Rectal smooth muscle tissue (tissue), 1 donor: ENCODE data around the gene SLC27A4.

Experiments
- H3K27ac ChIP-seq: one replicate; pipeline ENCODE4 v1.7.0; 2013; ENCODE audit warnings: low read depth, low read length, inconsistent platforms
- H3K27me3 ChIP-seq: one replicate; pipeline ENCODE4 v1.7.0; 2013; ENCODE audit warnings: low read length; ENCODE audit not compliant: control insufficient read depth, insufficient read depth
- H3K36me3 ChIP-seq: one replicate; pipeline ENCODE4 v1.7.0; 2013; ENCODE audit warnings: low read length; ENCODE audit not compliant: control insufficient read depth, insufficient read depth
- H3K4me1 ChIP-seq: one replicate; pipeline ENCODE4 v1.7.0; 2013; ENCODE audit warnings: low read length; ENCODE audit not compliant: control insufficient read depth, insufficient read depth
- H3K4me3 ChIP-seq: one replicate; pipeline ENCODE4 v1.7.0; 2013; ENCODE audit warnings: low read length
- H3K9ac ChIP-seq: one replicate; pipeline ENCODE4 v1.7.0; 2013; ENCODE audit warnings: low read length

The SLC27A4 gene

DNA sequence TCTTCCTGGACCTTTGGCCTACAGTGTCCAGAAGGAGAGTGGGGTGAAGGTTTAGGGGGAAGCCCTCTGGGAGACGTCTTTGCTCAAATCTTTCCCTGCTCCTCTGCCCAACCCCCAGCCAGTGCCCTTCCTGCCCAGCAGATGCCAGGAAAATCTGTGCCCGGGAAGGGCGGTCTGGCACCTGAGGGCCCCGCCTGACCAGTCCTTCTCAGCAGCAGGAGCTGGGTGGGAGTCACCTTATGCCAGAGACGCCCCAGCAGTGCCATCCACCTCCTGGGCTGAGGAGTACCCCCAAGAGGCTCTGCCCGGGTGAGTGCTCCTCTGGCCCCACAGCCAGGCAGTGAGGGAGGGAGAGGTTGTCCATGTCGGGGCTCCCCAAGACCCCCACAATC is 65.4 kb downstream of the SLC27A4 start:
- Histone ChIP-seq H3K27me3 (peaks cover 3% of the 10 kb centered on the region), H3K9ac (no peak overlapping the region), H3K27ac (no peak overlapping the region), H3K4me3 (no peak overlapping the region), H3K36me3 (no peaks in the 10 kb centered on the region), H3K4me1 (no peaks in the 10 kb centered on the region)

DNA sequence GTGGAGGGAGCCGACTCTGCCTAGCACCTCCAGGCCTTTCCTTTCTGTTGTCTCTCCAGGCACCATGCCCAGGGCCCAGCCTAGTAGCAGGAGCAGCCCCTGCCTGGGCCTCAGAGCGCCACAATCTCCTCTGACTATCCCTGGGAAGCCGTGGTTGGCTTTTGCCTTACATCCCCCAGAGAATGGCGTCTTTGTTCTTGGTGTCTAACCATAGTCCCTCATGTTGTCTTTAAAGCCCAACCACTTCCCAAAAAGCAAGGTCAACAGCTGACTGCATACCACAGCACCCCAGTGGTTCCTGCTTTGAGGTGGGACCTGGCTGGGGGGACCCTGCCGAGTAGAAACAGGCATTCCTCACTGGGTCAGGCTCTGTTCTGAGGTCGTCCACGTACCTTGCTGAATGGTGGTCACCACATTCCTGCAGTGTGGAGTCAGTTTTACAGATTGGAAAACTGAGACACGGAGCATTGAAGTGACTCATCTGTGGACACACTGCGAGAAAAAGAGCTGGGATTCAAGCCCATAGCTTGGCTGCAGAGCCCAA is 66.6 kb downstream of the SLC27A4 start:
- Histone ChIP-seq H3K9ac (no peak overlapping the region), H3K4me3 (no peak overlapping the region), H3K27me3 (peaks cover 3% of the 10 kb centered on the region), H3K36me3 (no peaks in the 10 kb centered on the region), H3K27ac (no peak overlapping the region), H3K4me1 (no peaks in the 10 kb centered on the region)

DNA sequence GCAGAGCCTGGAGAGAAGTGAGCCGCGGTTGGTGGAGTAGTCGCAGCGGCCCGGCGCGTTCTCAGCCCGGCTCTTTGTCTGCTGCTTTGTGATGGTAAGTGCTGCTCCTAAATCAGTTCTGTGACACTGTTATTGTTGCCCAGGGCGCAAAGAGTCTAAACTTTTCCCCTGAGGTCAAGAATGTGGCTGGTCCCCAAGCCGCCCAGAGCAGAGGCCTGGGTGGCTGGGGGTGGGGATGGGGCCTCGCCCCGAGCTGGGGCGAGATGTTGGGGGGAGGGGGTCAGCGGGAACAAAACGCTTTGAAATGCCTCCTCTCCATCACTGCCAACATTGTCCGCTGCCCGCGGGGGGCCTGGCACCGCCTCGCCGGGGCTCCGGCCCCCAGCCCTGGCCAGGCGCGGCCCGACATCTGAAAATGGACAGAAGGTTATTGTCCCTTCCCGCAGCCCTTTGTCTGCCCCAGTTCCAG is 68.7 kb downstream of the SLC27A4 start:
- no peak overlapping the region for H3K9ac ChIP-seq
- no peak overlapping the region for H3K27ac ChIP-seq
- H3K4me3 ChIP-seq, result no peak overlapping the region
- peaks cover 3% of the 10 kb centered on the region for H3K27me3 ChIP-seq
- no peaks in the 10 kb centered on the region for H3K36me3 ChIP-seq
- no peaks in the 10 kb centered on the region for H3K4me1 ChIP-seq

DNA sequence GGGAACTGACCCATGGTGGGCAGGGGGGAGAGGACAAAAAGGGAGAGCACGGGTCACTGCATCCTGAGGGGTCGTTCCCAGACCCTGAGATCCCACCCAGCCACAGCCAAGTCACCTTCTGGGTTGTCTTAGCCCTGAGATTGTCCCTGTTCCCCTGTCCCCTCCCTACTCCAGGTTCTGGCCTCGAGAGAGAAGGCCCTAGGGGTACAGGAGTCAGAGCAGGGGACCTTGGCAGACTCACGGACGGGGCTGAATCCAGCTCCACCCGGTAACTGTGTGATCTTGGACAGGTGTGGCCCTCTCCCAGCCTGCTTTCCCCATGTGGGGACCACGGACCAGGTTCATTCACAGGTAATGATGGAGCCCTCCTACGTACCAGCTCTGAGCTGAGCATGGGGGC is 69.1 kb downstream of the SLC27A4 start:
- H3K36me3 ChIP-seq, result no peaks in the 10 kb centered on the region
- no peak overlapping the region for H3K27ac ChIP-seq
- H3K9ac ChIP-seq, result no peak overlapping the region
- no peak overlapping the region for H3K4me3 ChIP-seq
- H3K27me3 ChIP-seq, result peaks cover 3% of the 10 kb centered on the region
- H3K4me1 ChIP-seq, result no peaks in the 10 kb centered on the region

DNA sequence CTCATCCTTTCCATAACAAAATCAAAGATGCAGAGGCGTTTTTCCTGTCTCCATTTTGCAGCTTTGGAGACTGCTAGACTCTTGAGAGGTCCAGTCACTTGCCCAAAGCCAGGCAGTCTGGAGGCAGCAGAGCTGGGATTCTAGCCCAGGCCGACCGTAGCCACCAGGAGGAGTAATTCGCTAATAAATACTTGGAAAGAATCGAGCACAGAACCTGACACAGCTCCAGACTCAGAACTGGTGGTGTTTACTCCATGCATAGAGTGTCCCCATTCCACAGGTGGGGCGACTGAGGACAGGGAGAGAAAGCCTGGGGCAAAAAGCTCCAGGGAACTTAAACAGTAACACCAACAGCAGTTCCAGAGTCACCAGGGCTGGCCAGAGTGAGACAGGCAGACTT is 69.7 kb downstream of the SLC27A4 start:
- Histone ChIP-seq H3K9ac (no peak overlapping the region), H3K27me3 (peaks cover 3% of the 10 kb centered on the region), H3K36me3 (no peaks in the 10 kb centered on the region), H3K4me3 (no peak overlapping the region), H3K4me1 (no peaks in the 10 kb centered on the region), H3K27ac (no peak overlapping the region)
